ENCODE results near the gene C22orf15.

The C22orf15 gene

GRCh38 chr22:23800297-23801237, 37.8 kb downstream of the C22orf15 start:
- TF ChIP-seq ZNF274 (IDR thresholded peaks at IDR 0.05; ENCODE audit: low read depth, low read length) = no peak
- no peak overlapping the region; the same call in 1 of the 2 replicates for H3K4me3 ChIP-seq (ENCODE audit: low read length)

- no peak overlapping the region for H3K4me3 ChIP-seq (ENCODE audit: low read length)
- TF ChIP-seq ZNF274 (IDR thresholded peaks at IDR 0.05; ENCODE audit: low read depth, low read length) = no peak
Measured at GRCh38 chr22:23801238-23801821, 38.5 kb downstream of the C22orf15 start.

GRCh38 chr22:23801886-23802377, 39.1 kb downstream of the C22orf15 start:
- no peak overlapping the region for H3K4me3 ChIP-seq (ENCODE audit: low read length)
- TF ChIP-seq ZNF274 (IDR thresholded peaks at IDR 0.05; ENCODE audit: low read depth, low read length) = no peak

DNA sequence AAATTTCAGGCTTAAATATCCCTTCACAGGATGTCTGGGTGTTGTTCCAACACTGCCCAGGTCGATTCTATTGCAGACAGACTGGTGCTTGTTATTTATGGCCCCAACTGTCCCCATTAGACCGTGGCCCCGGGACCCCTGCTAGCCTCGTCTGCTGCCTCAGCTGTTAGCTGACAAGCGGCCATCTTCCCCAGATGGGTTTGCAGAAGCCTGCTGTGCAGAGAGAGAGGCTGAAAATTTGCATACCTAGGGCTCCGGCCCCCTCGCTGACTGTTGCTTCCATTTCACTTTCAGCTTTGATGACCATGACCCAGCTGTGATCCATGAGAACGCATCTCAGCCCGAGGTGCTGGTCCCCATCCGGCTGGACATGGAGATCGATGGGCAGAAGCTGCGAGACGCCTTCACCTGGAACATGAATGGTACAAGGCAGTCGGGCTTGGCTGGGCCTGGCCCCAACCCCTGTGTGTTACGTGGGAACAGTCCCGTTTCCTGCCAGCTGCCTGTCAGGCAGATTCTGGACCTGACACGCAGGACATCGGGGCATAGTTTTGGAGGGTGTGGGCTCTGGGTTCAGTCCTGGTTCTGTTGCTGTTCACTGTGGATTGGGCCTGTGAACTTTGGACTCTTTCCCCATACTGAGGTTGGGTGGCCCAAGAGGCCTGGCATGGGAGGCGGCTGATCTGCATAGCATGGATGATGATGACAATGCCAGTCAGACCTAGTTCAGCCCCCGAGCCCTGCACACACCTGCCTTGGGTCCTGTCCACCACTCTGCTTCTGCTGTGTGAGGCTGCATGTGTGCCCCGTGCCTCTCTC, 40.4 kb downstream of the C22orf15 start:
- no peak overlapping the region; the same call in 1 of the 2 replicates for H3K4me3 ChIP-seq (ENCODE audit: low read length)
- TF ChIP-seq ZNF274 (IDR thresholded peaks at IDR 0.05; ENCODE audit: low read depth, low read length) = no peak

DNA sequence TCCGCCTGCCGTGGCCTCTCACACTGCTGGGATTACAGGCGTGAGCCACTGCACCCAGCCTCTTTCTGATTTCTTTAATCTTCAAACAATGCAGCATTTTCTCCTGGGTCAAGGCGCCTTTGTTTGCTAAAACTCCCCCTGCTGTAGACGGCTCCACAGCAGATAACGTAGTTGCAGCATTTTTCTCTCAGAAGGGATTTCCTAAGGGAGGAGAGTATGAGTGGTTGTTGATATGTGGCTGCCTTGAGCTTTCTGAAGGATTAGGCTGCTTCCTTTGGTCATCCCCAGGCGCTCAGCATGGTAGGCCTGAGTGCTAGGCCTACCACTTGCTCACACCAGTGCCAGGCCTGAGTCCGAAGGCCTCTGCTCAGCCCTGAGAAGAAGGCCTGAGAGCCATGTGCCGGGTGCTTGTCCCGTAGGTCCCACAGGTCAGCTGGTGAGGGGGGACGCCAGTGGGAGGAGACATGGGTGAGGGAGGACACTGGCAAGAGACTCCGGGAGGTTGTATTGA, 42.0 kb downstream of the C22orf15 start:
- no peak for TF ChIP-seq ZNF274 (IDR thresholded peaks at IDR 0.05; ENCODE audit: low read depth, low read length)
- H3K4me3 ChIP-seq (ENCODE audit: low read length) = no peak overlapping the region

DNA sequence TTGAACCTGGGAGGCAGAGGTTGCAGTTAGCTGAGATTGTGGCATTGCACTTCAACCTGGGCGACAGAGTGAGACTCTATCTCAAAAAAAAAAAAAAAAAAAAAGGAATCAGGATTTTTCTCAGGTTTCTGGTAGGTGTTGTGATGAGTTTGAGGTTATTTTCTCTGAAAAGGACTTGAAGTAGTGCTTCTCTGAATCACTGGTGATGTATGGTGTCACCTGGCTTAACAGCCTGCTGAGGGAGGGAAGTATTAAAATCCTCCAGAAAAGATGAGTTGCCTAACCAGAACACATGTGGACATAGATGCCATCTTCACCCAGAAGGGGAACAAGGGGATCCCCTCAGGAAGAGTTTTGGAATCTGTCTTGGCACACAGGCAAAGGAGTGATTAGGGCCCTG, 44.0 kb downstream of the C22orf15 start:
- no peak for TF ChIP-seq ZNF274 (IDR thresholded peaks at IDR 0.05; ENCODE audit: low read depth, low read length)
- H3K4me3 ChIP-seq (ENCODE audit: low read length) = no peak overlapping the region

GRCh38 chr22:23812378-23812777, 49.6 kb downstream of the C22orf15 start:
- H3K4me3 ChIP-seq (ENCODE audit: low read length) = no peak overlapping the region
- TF ChIP-seq ZNF274 (IDR thresholded peaks at IDR 0.05; ENCODE audit: low read depth, low read length) = no peak

All from GM08714 (cell line).